HEK293T (cell line): ENCODE measurements around the gene IQCB1.

Experiments
- ARNT ChIP-seq: fragments of 450-650 bp; IDR thresholded peaks from 2 replicates; pipeline ENCODE4 v1.6.1; 2017; ENCODE audit warnings: mild to moderate bottlenecking
- BHLHE40 ChIP-seq: fragments of 450-650 bp; IDR thresholded peaks from 2 replicates; pipeline ENCODE4 v1.6.1; 2016; ENCODE audit warnings: mild to moderate bottlenecking, moderate library complexity, borderline replicate concordance
- ELF4 ChIP-seq: fragments of 450-650 bp; IDR thresholded peaks from 2 replicates; pipeline ENCODE4 v1.6.1; 2017; ENCODE audit warnings: antibody characterized with exemption
- FOXA1 ChIP-seq: fragments of 450-650 bp; IDR thresholded peaks from 2 replicates; pipeline ENCODE4 v1.6.1; 2016; ENCODE audit warnings: mild to moderate bottlenecking
- FOXK2 ChIP-seq: fragments of 450-650 bp; IDR thresholded peaks from 2 replicates; pipeline ENCODE4 v1.6.1; 2016; ENCODE audit warnings: mild to moderate bottlenecking
- FOXM1 ChIP-seq: fragments of 450-650 bp; IDR thresholded peaks from 2 replicates; pipeline ENCODE4 v1.6.1; 2017; ENCODE audit warnings: mild to moderate bottlenecking, borderline replicate concordance
- HDGF ChIP-seq: fragments of 450-650 bp; IDR thresholded peaks from 2 replicates; pipeline ENCODE4 v1.6.1; 2017; ENCODE audit warnings: antibody characterized with exemption, borderline replicate concordance
- NFRKB ChIP-seq: fragments of 450-650 bp; IDR thresholded peaks from 2 replicates; pipeline ENCODE4 v1.6.1; 2016; ENCODE audit warnings: mild to moderate bottlenecking, moderate library complexity
- SP1 ChIP-seq: fragments of 450-650 bp; IDR thresholded peaks from 2 replicates; pipeline ENCODE4 v1.6.1; 2017
- SUZ12 ChIP-seq: fragments of 450-650 bp; IDR thresholded peaks from 2 replicates; pipeline ENCODE4 v1.6.1; 2016; ENCODE audit warnings: mild to moderate bottlenecking
- TARDBP ChIP-seq: fragments of 450-650 bp; IDR thresholded peaks from 2 replicates; pipeline ENCODE4 v1.6.1; 2016
- TF ChIP-seq, protein P1 (sequence below): fragments of 450-650 bp; IDR thresholded peaks from 2 replicates; pipeline ENCODE4 v1.6.1; 2016

DNA sequence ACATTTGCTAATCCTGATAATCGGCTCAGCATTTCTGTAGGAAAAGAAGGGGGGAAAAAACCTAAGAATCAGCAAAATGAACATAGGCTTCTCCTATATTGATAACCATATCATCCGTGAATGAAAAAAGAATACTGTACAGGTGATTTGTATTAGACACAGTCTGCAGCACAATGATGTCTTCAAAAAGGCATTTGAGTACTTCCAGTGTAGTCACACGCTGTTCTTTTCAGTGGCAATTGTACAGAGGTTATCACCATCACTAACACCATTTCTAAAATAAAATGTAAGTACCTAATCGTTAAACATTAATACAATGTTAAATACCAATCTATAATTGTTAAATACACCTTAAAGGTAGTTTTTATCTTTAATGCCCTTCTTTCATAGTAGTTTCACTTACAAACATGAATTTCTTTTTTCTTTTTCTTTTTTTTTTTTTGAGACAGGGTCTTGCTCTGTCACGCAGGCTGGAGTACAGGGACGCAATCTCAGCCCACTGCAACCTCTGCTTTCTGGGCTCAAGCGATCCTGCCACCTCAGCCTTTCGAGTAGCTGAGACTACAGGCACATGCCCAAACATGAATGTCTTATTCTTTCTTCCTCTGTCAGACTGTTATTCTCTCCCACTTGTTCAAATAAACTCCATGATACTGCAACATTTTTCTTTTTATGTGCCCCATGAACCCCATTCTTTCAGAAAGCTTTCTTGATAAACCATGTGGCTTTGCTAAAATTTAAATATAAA, 103.7 kb downstream of the IQCB1 start:
- no peak for TF ChIP-seq FOXA1
- no peak for TF ChIP-seq SP1
- TF ChIP-seq ARNT: no peak
- no peak for TF ChIP-seq FOXM1
- no peak for TF ChIP-seq FOXK2
- TF ChIP-seq, protein P1, sequence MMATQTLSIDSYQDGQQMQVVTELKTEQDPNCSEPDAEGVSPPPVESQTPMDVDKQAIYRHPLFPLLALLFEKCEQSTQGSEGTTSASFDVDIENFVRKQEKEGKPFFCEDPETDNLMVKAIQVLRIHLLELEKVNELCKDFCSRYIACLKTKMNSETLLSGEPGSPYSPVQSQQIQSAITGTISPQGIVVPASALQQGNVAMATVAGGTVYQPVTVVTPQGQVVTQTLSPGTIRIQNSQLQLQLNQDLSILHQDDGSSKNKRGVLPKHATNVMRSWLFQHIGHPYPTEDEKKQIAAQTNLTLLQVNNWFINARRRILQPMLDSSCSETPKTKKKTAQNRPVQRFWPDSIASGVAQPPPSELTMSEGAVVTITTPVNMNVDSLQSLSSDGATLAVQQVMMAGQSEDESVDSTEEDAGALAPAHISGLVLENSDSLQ: no peak
- TF ChIP-seq ELF4: no peak
- no peak for TF ChIP-seq SUZ12
- TF ChIP-seq HDGF: no peak
- no peak for TF ChIP-seq BHLHE40
- no peak for TF ChIP-seq NFRKB
- no peak for TF ChIP-seq TARDBP
